Measurements from ENCODE around the gene BTBD16. TPM values are rescaled to one million over a fixed set of nuclear protein-coding genes. Genes with fewer than 3 reads are reported as not detected.

The BTBD16 gene
- total RNA-seq, 1 experiment from 2014 or later = not detected

DNA sequence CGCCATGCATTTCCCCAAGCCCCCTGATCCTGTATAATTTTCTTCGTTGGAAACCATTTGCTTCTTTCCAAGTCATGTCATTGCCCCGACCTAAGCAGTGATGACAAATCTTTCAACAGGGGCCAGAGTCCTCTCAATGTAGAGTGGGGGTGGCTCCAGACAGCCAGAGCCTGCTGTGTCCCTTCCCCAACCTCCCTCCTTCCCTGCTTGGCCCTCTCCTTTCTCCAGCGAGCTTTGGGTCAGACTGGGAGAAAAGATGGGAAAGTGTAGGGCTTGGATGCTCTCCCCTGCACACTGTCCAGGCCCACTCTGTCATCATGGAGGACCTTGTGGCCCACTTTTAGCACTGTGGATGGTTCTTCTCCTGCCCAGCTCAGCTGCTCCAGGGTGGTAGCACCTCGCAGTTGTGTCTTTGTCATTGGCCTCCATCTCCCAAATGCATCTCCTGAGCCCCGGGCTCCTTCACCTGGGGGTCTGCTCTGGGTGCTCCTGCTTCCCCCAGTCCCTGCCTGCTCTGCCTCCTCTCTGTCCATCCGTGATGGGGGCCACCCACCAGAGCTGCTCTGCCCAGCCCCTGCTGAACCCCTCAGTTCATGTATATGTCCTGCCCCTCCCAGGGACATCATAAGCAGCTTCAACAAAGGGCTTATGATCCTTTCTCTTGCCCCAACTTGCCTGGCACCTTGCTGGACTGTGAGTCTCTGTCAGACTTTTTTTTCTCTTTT lies 37.5 kb downstream of the BTBD16 start (continued):
- no peak for TF ChIP-seq JAZF1 (CRISPR knock-in tag; IDR thresholded peaks at IDR 0.05)
- TF ChIP-seq, protein P1, sequence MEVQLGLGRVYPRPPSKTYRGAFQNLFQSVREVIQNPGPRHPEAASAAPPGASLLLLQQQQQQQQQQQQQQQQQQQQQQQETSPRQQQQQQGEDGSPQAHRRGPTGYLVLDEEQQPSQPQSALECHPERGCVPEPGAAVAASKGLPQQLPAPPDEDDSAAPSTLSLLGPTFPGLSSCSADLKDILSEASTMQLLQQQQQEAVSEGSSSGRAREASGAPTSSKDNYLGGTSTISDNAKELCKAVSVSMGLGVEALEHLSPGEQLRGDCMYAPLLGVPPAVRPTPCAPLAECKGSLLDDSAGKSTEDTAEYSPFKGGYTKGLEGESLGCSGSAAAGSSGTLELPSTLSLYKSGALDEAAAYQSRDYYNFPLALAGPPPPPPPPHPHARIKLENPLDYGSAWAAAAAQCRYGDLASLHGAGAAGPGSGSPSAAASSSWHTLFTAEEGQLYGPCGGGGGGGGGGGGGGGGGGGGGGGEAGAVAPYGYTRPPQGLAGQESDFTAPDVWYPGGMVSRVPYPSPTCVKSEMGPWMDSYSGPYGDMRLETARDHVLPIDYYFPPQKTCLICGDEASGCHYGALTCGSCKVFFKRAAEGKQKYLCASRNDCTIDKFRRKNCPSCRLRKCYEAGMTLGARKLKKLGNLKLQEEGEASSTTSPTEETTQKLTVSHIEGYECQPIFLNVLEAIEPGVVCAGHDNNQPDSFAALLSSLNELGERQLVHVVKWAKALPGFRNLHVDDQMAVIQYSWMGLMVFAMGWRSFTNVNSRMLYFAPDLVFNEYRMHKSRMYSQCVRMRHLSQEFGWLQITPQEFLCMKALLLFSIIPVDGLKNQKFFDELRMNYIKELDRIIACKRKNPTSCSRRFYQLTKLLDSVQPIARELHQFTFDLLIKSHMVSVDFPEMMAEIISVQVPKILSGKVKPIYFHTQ (CRISPR knock-in tag; IDR thresholded peaks at IDR 0.05) = no peak

DNA sequence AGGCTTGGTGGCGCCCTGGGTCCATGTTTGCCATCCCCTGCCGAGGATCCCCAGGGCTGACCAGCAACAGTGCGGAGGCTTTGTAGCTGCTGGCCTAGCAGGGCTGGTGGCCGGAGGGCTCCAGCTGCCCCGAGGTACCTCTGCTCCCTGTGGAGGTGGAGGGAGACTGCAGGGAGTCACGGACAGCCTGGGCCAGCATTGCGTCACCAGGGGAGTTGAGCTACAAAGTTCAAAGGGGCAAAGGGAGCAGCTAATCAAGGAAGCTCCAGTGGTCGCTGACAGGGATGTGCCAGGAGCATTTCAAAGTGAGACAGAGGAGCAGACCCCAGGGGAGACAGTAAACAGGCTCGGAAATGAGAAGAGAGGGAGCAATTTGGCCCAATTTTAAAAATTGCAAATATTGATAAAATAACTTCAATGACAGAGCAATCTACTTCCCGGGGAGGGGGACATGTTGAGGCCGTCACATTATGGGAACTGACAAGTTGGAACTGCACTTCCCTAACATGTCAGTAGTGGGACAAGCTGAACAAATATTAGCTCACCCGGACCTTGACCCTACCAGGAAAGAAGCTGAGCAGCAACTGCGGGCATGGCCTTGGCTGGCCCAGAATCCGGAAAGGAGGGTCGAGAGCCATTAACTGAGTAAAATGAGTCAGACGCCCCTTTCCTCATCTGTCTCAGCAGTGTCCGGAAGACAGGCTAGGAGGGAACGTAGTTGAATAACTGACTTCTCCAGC lies 39.4 kb downstream of the BTBD16 start:
- no peak overlapping the region for H3K27ac Mint-ChIP-seq
- peaks cover 4% of the 10 kb centered on the region; the same call in 1 of the 2 replicates for H3K36me3 Mint-ChIP-seq
- peak; percentile 94 for TF ChIP-seq GABPB1 (CRISPR knock-in tag; IDR thresholded peaks at IDR 0.05)
- TF ChIP-seq, protein P2, sequence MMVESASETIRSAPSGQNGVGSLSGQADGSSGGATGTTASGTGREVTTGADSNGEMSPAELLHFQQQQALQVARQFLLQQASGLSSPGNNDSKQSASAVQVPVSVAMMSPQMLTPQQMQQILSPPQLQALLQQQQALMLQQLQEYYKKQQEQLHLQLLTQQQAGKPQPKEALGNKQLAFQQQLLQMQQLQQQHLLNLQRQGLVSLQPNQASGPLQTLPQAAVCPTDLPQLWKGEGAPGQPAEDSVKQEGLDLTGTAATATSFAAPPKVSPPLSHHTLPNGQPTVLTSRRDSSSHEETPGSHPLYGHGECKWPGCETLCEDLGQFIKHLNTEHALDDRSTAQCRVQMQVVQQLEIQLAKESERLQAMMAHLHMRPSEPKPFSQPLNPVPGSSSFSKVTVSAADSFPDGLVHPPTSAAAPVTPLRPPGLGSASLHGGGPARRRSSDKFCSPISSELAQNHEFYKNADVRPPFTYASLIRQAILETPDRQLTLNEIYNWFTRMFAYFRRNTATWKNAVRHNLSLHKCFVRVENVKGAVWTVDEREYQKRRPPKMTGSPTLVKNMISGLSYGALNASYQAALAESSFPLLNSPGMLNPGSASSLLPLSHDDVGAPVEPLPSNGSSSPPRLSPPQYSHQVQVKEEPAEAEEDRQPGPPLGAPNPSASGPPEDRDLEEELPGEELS (CRISPR knock-in tag; IDR thresholded peaks at IDR 0.05) = no peak
- DNase-seq (ENCODE audit: low spot score) = no peak
- H3K27me3 Mint-ChIP-seq (ENCODE audit: low read depth) = no peaks in the 10 kb centered on the region; the same call in 1 of the 2 replicates
- ChIA-PET CTCF (interaction anchor here (0.6 to 2.6 kb wide), 5 partner anchors 12 to 255 kb away, joined by 3 to 15 read pairs (median 6); no protein-coding TSS in a partner anchor), POLR2A (no interaction called here)
- no peak overlapping the region for H3K4me3 Mint-ChIP-seq
- peak; percentile 46 for ATAC-seq
- H3K4me1 Mint-ChIP-seq = peaks cover 18% of the 10 kb centered on the region
- H3K9me3 Mint-ChIP-seq = peaks cover 9% of the 10 kb centered on the region

DNA sequence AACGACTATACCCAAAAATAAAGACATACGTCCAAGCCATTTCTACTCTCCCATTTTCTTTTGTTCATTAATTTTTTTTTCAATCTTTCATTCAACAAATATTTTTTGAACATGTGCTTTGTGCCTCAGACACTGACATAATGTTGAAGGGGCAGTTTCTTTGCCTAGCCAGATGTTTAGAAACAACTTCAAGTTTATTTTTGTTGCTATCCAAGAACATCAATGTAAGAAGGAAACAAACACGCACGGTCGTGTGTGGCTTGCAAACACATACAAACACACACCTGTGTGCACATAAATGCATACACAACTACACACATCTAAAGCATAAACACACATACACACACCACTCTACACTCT lies 39.9 kb downstream of the BTBD16 start:
- DNase-seq (ENCODE audit: low spot score) (no peak), ATAC-seq (no peak)
- no peaks in the 10 kb centered on the region; the same call in 1 of the 2 replicates for H3K27me3 Mint-ChIP-seq (ENCODE audit: low read depth)
- H3K4me1 Mint-ChIP-seq = peaks cover 18% of the 10 kb centered on the region
- no peaks in the 10 kb centered on the region for H3K36me3 Mint-ChIP-seq
- CTCF ChIA-PET = interaction anchor here (1.5 to 2.6 kb wide), 4 partner anchors 12 to 255 kb away, joined by 5 to 15 read pairs (median 8); no protein-coding TSS in a partner anchor
- POLR2A ChIA-PET = no interaction called here
- H3K4me3 Mint-ChIP-seq = no peak overlapping the region
- TF ChIP-seq, protein P3, sequence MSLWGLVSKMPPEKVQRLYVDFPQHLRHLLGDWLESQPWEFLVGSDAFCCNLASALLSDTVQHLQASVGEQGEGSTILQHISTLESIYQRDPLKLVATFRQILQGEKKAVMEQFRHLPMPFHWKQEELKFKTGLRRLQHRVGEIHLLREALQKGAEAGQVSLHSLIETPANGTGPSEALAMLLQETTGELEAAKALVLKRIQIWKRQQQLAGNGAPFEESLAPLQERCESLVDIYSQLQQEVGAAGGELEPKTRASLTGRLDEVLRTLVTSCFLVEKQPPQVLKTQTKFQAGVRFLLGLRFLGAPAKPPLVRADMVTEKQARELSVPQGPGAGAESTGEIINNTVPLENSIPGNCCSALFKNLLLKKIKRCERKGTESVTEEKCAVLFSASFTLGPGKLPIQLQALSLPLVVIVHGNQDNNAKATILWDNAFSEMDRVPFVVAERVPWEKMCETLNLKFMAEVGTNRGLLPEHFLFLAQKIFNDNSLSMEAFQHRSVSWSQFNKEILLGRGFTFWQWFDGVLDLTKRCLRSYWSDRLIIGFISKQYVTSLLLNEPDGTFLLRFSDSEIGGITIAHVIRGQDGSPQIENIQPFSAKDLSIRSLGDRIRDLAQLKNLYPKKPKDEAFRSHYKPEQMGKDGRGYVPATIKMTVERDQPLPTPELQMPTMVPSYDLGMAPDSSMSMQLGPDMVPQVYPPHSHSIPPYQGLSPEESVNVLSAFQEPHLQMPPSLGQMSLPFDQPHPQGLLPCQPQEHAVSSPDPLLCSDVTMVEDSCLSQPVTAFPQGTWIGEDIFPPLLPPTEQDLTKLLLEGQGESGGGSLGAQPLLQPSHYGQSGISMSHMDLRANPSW (CRISPR knock-in tag; conservative IDR thresholded peaks at IDR 0.05; ENCODE audit: low read depth) = no peak
- no peak for TF ChIP-seq OVOL2 (CRISPR knock-in tag; IDR thresholded peaks at IDR 0.05; ENCODE audit: borderline replicate concordance)
- TF ChIP-seq FOXJ3 (CRISPR knock-in tag; IDR thresholded peaks at IDR 0.05; ENCODE audit: borderline replicate concordance) = no peak
- no peak for TF ChIP-seq CBFB (CRISPR knock-in tag; IDR thresholded peaks at IDR 0.05; ENCODE audit: low read depth)
- no peak for TF ChIP-seq NR2C2 (CRISPR knock-in tag; IDR thresholded peaks at IDR 0.05)
- TF ChIP-seq MXD4 (CRISPR knock-in tag; IDR thresholded peaks at IDR 0.05; ENCODE audit: borderline replicate concordance) = no peak
- TF ChIP-seq TEAD1 (CRISPR knock-in tag; IDR thresholded peaks at IDR 0.05) = no peak
- TF ChIP-seq JAZF1 (CRISPR knock-in tag; IDR thresholded peaks at IDR 0.05) = no peak
- TF ChIP-seq CREM (CRISPR knock-in tag; IDR thresholded peaks at IDR 0.05) = no peak
- TF ChIP-seq ZNF317 (CRISPR knock-in tag; IDR thresholded peaks at IDR 0.05; ENCODE audit: borderline replicate concordance, low read depth) = no peak
- no peak for TF ChIP-seq ELF4 (CRISPR knock-in tag; IDR thresholded peaks at IDR 0.05; ENCODE audit: low read depth)
- peaks cover 3% of the 10 kb centered on the region for H3K9me3 Mint-ChIP-seq
- no peak overlapping the region for H3K27ac Mint-ChIP-seq
